ENCODE measurements around the gene PSG11.
"Not testable (repeated sequence)": the region's sequence is repeated elsewhere in the genome, so short reads cannot be mapped to it uniquely, and the experiment has no call there.

The PSG11 gene

GRCh38 chr19:43026369-43026768 is at the start of gene PSG11:
Gene PSG11, minus strand, starts transcription at chr19:43026469. Its CDS starts 97 bp downstream, at chr19:43026372.
- TF ChIP-seq CREB1, ZBTB7A, YY1 (IDR thresholded peaks at IDR 0.05; ENCODE audit: low read depth): not testable (repeated sequence)

GRCh38 chr19:43028866-43029265 is 2.6 kb upstream of the PSG11 start:
- TF ChIP-seq MAX (IDR thresholded peaks at IDR 0.05) (no peak), TCF12 (IDR thresholded peaks at IDR 0.05; ENCODE audit: low read depth) (no peak), TEAD4 (IDR thresholded peaks at IDR 0.05) (no peak), RAD21 (IDR thresholded peaks at IDR 0.05; ENCODE audit: low read depth) (no peak), CEBPB (IDR thresholded peaks at IDR 0.05) (no peak), CREB1 (IDR thresholded peaks at IDR 0.05; ENCODE audit: low read depth) (no peak), ZBTB7A (IDR thresholded peaks at IDR 0.05; ENCODE audit: low read depth) (no peak), EGR1 (IDR thresholded peaks at IDR 0.05) (no peak), YY1 (IDR thresholded peaks at IDR 0.05; ENCODE audit: low read depth) (no peak), NFIC (IDR thresholded peaks at IDR 0.05) (no peak), USF1 (IDR thresholded peaks at IDR 0.05) (no peak), EP300 (IDR thresholded peaks at IDR 0.05; ENCODE audit: borderline replicate concordance) (no peak), REST (IDR thresholded peaks at IDR 0.05; ENCODE audit: low read depth) (no peak), TAF1 (IDR thresholded peaks at IDR 0.05; ENCODE audit: low read depth) (no peak)

- peak; percentile 21; the same call in 1 of the 2 replicates for TF ChIP-seq RAD21 (IDR thresholded peaks at IDR 0.05; ENCODE audit: low read depth)
Observed at GRCh38 chr19:43027985-43028384, 1.7 kb upstream of the PSG11 start.

- TF ChIP-seq REST (IDR thresholded peaks at IDR 0.05; ENCODE audit: low read depth) (no peak), TEAD4 (IDR thresholded peaks at IDR 0.05) (no peak), EP300 (IDR thresholded peaks at IDR 0.05; ENCODE audit: borderline replicate concordance) (no peak), MAX (IDR thresholded peaks at IDR 0.05) (no peak), USF1 (IDR thresholded peaks at IDR 0.05) (no peak), CREB1 (IDR thresholded peaks at IDR 0.05; ENCODE audit: low read depth) (no peak), NFIC (IDR thresholded peaks at IDR 0.05) (no peak), RAD21 (IDR thresholded peaks at IDR 0.05; ENCODE audit: low read depth) (no peak), TAF1 (IDR thresholded peaks at IDR 0.05; ENCODE audit: low read depth) (no peak)
Observed at GRCh38 chr19:42989851-42990250, 36.4 kb downstream of the PSG11 start.

GRCh38 chr19:42985588-42985987 is 40.7 kb downstream of the PSG11 start:
- TF ChIP-seq REST (IDR thresholded peaks at IDR 0.05; ENCODE audit: low read depth) (no peak), USF1 (IDR thresholded peaks at IDR 0.05) (no peak), FOXM1 (IDR thresholded peaks at IDR 0.05; ENCODE audit: borderline replicate concordance, low read depth) (no peak), CREB1 (IDR thresholded peaks at IDR 0.05; ENCODE audit: low read depth) (no peak)

Data from Ishikawa (cell line).